ENCODE results near the gene PFKM. TPM values are rescaled to one million over a fixed set of nuclear protein-coding genes. Genes with fewer than 3 reads are reported as not detected.
A peak's percentile ranks its signal among the peaks of the same experiment; 100 is the strongest.
"Not testable (repeated sequence)": the region's sequence is repeated elsewhere in the genome, so short reads cannot be mapped to it uniquely, and the experiment has no call there.

The PFKM gene
- total RNA-seq, 2 experiments from 2014 or later = 53.2 to 79.6 TPM

DNA sequence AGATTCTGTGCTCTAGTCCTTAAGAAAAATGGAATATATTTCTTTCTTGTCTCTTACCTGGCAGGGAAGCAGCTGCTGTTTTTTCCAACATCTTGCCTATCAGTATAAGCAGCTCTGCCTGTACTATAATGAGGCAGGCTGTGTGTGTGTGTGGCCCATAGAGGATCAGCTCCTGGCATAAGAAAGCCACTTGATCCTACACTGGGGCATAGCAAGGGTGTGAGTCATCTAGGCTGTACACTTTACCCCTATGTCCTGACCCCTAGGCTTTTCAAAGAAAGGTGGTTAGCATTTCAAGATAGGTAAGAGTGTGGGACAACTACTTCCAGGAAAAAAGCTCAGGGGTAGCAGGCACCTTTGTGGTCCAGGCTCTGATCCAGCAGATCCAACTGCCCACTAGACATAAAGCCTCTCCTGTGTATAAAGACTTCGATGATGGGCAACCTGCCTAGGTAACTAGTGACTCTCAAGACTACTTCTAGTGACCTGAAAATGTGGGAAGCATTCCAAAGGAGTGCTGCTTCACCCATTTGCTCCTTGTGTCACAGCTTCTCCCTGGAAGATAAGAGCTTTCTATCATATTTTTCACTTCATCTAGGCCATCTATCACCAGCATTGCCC lies 8.4 kb upstream of the PFKM start:
- DNase-seq = no peak
- no peak for ATAC-seq
- Mint-ChIP-seq H3K4me3 (no peak overlapping the region), H3K27me3 (peaks cover 4% of the 10 kb centered on the region), H3K36me3 (ENCODE audit: low read depth) (no peaks in the 10 kb centered on the region), H3K27ac (no peak overlapping the region), H3K9me3 (ENCODE audit: low read depth) (no peaks in the 10 kb centered on the region), H3K4me1 (peaks cover 28% of the 10 kb centered on the region)
- CTCF ChIA-PET = interaction anchor here (0.7 to 1.2 kb wide), 2 partner anchors 78 to 89 kb away, joined by 3 read pairs; no protein-coding TSS in a partner anchor
- POLR2A ChIA-PET = no interaction called here
- intact Hi-C loops (cut with DNase I, micrococcal nuclease) = no loop called here

DNA sequence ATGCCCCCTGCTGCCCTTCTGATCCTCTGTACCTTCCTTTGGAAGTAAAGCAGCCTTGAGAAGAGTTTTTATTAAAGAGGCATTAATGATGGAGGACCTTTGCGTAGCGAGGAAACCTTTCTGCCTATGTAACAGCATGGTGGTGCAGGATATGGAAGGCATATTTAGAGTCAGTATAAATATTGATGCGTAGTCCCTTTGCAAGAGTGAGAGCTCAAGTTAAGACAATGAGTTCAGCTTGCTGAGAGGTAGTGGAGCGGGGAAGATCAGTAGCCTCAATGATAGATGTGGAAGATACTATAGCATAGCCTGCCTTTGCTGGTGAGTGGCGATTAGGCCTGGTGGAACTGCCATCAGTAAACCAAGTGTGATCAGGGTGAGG lies 7.9 kb upstream of the PFKM start:
- H3K36me3 Mint-ChIP-seq (ENCODE audit: low read depth); H3K4me3 Mint-ChIP-seq; H3K27me3 Mint-ChIP-seq; ATAC-seq; CTCF ChIA-PET; intact Hi-C loops (cut with DNase I, micrococcal nuclease); DNase-seq; H3K9me3 Mint-ChIP-seq (ENCODE audit: low read depth); H3K27ac Mint-ChIP-seq; POLR2A ChIA-PET: not testable (repeated sequence)
- H3K4me1 Mint-ChIP-seq = peaks cover 27% of the 10 kb centered on the region

DNA sequence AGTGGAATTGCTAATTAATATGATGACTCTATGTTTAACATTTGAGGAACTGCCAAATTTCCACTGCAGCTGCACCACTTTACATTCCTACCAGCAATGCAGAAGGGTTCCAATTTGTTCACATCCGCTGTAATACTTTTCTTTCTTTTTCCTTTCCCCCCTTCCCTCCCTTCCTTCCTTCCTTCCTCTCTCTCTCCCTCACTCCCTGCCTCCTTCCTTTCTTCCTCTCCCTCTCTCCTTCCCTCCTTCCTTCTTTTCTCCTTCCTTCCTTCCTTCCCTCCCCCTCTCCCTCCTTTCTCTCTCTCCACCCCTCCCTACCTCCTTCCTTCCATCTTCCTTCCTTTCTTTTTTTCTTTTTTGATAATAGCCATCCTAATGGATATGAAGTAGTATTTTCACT lies 3.2 kb upstream of the PFKM start:
- Mint-ChIP-seq H3K27ac (no peak overlapping the region), H3K4me1 (peaks cover 15% of the 10 kb centered on the region), H3K4me3 (no peak overlapping the region), H3K27me3 (peaks cover 7% of the 10 kb centered on the region), H3K36me3 (ENCODE audit: low read depth) (no peaks in the 10 kb centered on the region), H3K9me3 (ENCODE audit: low read depth) (no peaks in the 10 kb centered on the region)
- intact Hi-C loops (cut with DNase I, micrococcal nuclease) = no loop called here
- ChIA-PET POLR2A (no interaction called here), CTCF (no interaction called here)
- DNase-seq (no peak), ATAC-seq (no peak)

DNA sequence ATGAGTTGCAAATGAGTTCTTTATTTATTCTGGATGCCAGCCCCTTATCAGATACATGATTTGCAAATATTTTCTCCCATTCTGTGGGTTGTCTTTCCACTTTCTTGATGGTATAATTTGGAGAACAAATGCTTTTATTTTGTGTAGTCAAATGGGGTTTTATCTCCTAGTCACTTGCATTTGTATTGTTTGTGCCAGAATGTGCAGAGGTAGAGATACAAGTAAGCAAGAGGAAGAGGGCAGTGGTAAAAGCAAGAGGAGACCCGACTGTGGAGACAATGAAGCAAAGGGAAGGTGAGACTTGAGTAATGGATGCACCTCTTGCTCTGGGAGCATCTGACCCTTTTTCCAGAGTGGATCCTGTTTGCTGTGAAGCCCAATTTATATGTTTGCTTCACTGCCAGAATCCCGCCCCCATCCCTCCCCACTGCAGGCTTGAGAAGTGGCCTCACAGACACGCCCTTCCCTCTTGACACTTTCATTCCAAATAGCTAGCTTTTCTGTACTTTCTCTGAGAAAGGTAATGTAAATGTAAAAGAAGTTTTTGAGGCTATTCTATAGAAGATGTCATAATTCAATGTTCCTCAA lies 786 bp upstream of the PFKM start:
- Mint-ChIP-seq H3K9me3 (ENCODE audit: low read depth) (no peaks in the 10 kb centered on the region), H3K27ac (no peak overlapping the region)
- CTCF ChIA-PET = interaction anchor here (1.0 kb wide), 1 partner anchor 10 kb away, joined by 4 read pairs; no protein-coding TSS in a partner anchor

DNA sequence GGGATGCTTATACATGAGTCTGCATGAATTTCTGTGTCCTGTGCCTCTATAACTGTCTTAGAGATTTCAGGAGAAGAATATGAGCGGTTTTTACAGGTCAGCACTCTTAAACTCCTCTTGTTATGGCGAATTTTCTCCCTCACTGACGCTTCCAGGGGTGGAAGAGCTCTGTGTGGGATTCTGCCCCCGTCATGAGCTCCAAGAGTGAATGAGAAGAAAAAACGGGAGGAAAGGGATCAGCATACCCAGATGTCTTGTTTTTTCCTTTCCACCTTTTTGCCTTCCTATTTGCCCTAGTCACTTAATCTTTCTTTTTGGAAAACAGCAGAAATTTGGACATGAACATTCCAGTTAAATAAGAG lies 651 bp downstream of the PFKM start:
- Mint-ChIP-seq H3K36me3 (ENCODE audit: low read depth) (peaks cover 16% of the 10 kb centered on the region), H3K9me3 (ENCODE audit: low read depth) (no peaks in the 10 kb centered on the region), H3K27me3 (peaks cover 5% of the 10 kb centered on the region), H3K27ac (peak overlapping the region; percentile 61), H3K4me3 (peak overlapping the region; percentile 93), H3K4me1 (peaks cover 16% of the 10 kb centered on the region)
- ChIA-PET POLR2A (interaction anchor here (0.6 kb wide), 1 partner anchor 36 kb away, joined by 3 read pairs; no protein-coding TSS in a partner anchor), CTCF (interaction anchor here (1.1 to 1.4 kb wide), 4 partner anchors 23 to 499 kb away, joined by 3 to 4 read pairs (median 3); partner anchors contain the start of gene ASB8)
- no peak for DNase-seq
- intact Hi-C loops (cut with DNase I, micrococcal nuclease) = loop anchor here (1.0 kb wide), 2 partner anchors 14 to 37 kb away; partner anchors contain the start of genes SENP1 (in 2 of the 2) and ASB8 (in 1 of the 2)
- no peak for ATAC-seq

More for the DNA sequence above, 786 bp upstream of the PFKM start:
- peaks cover 7% of the 10 kb centered on the region for H3K27me3 Mint-ChIP-seq
- POLR2A ChIA-PET = interaction anchor here (0.9 kb wide), 1 partner anchor 65 kb away, joined by 3 read pairs; no protein-coding TSS in a partner anchor
- no peak for ATAC-seq
- H3K4me1 Mint-ChIP-seq = peaks cover 16% of the 10 kb centered on the region
- intact Hi-C loops (cut with DNase I, micrococcal nuclease) = no loop called here
- no peak for DNase-seq
- peak overlapping the region; percentile 93 for H3K4me3 Mint-ChIP-seq
- H3K36me3 Mint-ChIP-seq (ENCODE audit: low read depth) = peaks cover 6% of the 10 kb centered on the region

DNA sequence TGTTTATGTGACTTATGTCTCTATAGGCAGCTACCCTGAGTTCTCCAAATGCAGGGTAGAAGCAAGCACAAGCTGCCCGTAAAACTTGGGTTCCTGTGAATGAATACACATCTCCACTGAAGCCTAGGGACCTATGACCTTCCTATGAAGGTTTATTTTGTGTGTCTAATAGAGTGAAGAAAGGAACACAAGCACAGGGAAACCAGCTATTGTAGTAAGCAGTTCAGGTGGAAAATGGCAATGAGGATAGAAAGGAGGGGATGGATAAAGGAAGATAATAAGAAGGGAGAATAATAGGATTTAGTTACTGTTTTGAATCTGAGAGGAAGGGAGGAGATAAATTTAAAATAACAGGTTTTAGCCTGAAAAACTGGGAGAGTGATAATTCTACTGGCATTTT lies 2.4 kb downstream of the PFKM start:
- H3K9me3 Mint-ChIP-seq (ENCODE audit: low read depth) = no peaks in the 10 kb centered on the region
- H3K4me3 Mint-ChIP-seq = no peak overlapping the region
- DNase-seq (no peak), ATAC-seq (no peak)
- H3K36me3 Mint-ChIP-seq (ENCODE audit: low read depth) = peaks cover 23% of the 10 kb centered on the region
- peaks cover 3% of the 10 kb centered on the region for H3K27me3 Mint-ChIP-seq
- ChIA-PET POLR2A (no interaction called here), CTCF (interaction anchor here (0.7 to 1.4 kb wide), 3 partner anchors 16 to 990 kb away, joined by 3 to 4 read pairs (median 3); partner anchors contain the start of gene SENP1)
- H3K27ac Mint-ChIP-seq = no peak overlapping the region
- intact Hi-C loops (cut with DNase I, micrococcal nuclease) = no loop called here
- peaks cover 16% of the 10 kb centered on the region for H3K4me1 Mint-ChIP-seq

DNA sequence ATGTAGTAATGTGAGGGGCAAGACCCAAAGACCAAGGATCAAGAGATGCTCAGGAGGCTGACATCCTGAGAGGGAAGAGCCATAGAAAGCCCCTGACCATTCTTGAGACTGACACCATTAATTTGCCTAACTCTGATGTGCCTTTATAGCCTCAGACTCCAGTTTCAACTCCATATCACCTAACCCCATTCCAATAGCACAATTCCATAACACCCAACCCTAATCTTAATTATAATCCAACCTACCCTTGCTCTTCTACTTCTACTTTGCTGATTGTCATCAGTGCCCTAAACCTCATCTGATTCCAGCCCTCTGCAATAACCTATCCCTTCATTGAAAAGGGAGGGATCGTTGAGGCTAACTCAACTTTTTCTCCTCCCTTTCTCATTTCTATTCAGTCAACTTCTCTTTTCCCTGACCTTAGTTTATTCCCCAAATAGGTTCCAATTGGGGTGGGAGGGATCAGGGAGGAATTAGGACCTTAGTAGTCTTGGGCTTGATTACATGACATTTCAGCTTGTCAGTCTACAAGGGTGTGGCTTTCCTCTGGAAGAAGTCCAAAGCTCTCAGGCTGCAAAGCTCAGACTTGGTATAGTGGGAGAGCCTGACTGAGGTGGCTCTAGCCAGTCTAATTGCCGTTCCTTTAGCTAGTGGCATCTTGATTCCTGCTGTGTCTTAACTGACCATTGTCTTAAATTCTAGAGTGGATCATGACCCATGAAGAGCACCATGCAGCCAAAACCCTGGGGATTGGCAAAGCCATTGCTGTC lies 3.1 kb downstream of the PFKM start:
- intact Hi-C loops (cut with DNase I, micrococcal nuclease) = no loop called here
- H3K9me3 Mint-ChIP-seq (ENCODE audit: low read depth) = no peaks in the 10 kb centered on the region
- POLR2A ChIA-PET = no interaction called here

DNA sequence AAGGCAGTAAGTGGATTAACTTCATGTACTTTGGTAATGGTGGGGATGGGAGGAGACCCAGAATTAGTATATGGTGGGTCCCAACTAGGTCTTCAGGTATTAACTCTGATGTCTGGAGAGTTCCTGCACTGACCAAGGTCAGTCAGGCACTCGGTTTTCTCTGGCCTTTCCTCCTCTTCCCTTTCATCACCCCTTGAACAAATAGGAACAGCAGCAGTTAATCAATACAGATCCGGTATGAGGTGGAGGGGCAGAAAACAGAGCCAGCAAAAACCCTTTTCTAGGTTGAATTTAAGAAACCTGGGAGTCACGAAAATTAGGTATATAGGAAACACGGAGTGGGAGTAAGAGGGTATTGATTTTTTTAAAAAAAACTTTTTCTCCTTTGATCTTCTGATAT lies 4.0 kb downstream of the PFKM start:
- peaks cover 30% of the 10 kb centered on the region for H3K36me3 Mint-ChIP-seq (ENCODE audit: low read depth)
- H3K9me3 Mint-ChIP-seq (ENCODE audit: low read depth) = no peaks in the 10 kb centered on the region
- CTCF ChIA-PET = no interaction called here
- DNase-seq = no peak
- no peaks in the 10 kb centered on the region for H3K27me3 Mint-ChIP-seq
- ATAC-seq = no peak
- H3K27ac Mint-ChIP-seq = no peak overlapping the region
- intact Hi-C loops (cut with DNase I, micrococcal nuclease) = no loop called here
- no peak overlapping the region for H3K4me3 Mint-ChIP-seq
- POLR2A ChIA-PET = no interaction called here
- peaks cover 16% of the 10 kb centered on the region for H3K4me1 Mint-ChIP-seq

More for the DNA sequence above, 3.1 kb downstream of the PFKM start:
- no peaks in the 10 kb centered on the region for H3K27me3 Mint-ChIP-seq
- no peak overlapping the region for H3K27ac Mint-ChIP-seq
- H3K36me3 Mint-ChIP-seq (ENCODE audit: low read depth) = peaks cover 27% of the 10 kb centered on the region
- CTCF ChIA-PET = interaction anchor here (1.0 to 1.4 kb wide), 2 partner anchors 17 to 20 kb away, joined by 3 to 4 read pairs; partner anchors contain the start of gene SENP1
- ATAC-seq (no peak), DNase-seq (no peak)
- peaks cover 16% of the 10 kb centered on the region for H3K4me1 Mint-ChIP-seq
- no peak overlapping the region for H3K4me3 Mint-ChIP-seq

DNA sequence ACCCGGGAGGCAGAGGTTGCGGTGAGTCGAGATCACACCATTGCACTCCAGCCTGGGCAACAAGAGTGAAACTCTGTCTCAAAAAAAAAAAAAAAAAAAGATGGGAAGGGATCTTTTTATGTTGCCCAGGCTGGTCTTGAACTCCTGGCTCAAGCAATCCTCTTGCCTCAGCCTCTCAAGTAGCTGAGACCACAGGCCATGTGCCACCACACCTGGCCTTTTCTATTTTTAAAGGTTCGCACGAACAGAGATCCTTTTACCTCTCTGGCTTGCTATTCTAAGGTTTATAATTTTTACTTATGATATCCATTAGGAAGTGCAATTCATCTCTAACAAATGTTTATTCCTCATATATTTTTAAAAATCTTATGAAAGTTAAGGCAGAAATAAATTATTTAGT lies 6.4 kb downstream of the PFKM start:
- H3K9me3 Mint-ChIP-seq (ENCODE audit: low read depth); H3K4me1 Mint-ChIP-seq; H3K4me3 Mint-ChIP-seq; DNase-seq; H3K27me3 Mint-ChIP-seq; intact Hi-C loops (cut with DNase I, micrococcal nuclease); H3K27ac Mint-ChIP-seq; ATAC-seq; POLR2A ChIA-PET: not testable (repeated sequence)
- CTCF ChIA-PET = interaction anchor here (2.1 kb wide), 1 partner anchor 16 kb away, joined by 5 read pairs; no protein-coding TSS in a partner anchor
- H3K36me3 Mint-ChIP-seq (ENCODE audit: low read depth) = peaks cover 35% of the 10 kb centered on the region

DNA sequence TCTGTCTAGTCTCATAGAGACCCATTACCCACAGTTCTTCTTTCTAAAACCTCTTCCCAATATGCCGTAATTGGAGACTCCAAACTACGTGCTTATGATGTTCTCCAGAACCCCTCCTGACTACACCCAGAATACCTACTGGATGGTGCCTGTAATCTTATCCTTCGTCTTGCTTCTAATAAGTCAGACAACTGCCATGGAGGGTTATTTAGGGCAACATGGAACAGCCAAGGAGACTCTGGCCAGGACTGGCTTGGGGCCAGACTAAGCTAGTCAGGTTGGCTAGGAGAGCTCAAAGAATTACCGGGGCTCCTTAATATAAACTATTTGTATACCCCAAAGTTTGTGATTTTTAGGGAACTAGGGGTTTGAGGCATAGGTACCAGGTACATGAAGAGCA lies 6.8 kb downstream of the PFKM start:
- Mint-ChIP-seq H3K4me3 (no peak overlapping the region), H3K4me1 (peaks cover 1% of the 10 kb centered on the region), H3K27ac (no peak overlapping the region), H3K9me3 (ENCODE audit: low read depth) (no peaks in the 10 kb centered on the region), H3K36me3 (ENCODE audit: low read depth) (peaks cover 37% of the 10 kb centered on the region), H3K27me3 (no peaks in the 10 kb centered on the region)
- ChIA-PET CTCF (interaction anchor here (2.1 kb wide), 1 partner anchor 17 kb away, joined by 5 read pairs; no protein-coding TSS in a partner anchor), POLR2A (interaction anchor here (1.0 kb wide), 1 partner anchor 23 kb away, joined by 3 read pairs; no protein-coding TSS in a partner anchor)
- intact Hi-C loops (cut with DNase I, micrococcal nuclease) = no loop called here
- DNase-seq = no peak
- no peak for ATAC-seq

DNA sequence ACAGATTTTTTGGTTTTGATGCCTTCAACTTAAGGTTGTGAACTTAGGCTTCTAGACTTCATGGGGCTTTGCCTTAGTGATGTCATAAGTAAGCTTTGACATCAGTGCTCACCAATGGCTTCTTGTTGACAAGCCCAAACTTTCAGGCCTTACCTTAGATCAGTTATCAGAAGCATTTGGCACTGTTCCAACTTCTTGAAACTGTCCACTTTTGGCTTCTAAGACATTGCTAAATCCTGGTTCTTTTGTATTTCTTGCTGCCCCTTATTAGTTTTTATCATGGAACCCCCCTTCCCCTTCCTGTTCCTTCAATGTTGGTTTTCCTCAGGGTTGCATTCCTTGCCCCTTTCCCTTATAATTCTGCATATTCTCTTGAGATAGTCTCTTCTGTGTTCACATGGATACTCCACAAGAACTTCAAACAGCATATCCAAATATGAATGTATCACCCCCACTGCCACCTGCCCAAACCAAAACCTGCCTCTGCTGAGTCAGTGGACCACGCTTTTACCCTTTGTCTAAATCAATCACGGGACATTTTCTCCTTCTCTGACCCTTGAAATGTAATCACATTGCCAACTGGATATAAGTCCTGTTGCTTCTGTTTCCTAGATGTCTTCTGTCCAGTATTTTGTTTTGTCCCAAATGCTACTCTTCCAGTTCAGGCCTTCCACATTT lies 7.9 kb downstream of the PFKM start:
- intact Hi-C loops (cut with DNase I, micrococcal nuclease) = no loop called here
- Mint-ChIP-seq H3K27ac (no peak overlapping the region), H3K4me3 (no peak overlapping the region), H3K9me3 (ENCODE audit: low read depth) (no peaks in the 10 kb centered on the region), H3K4me1 (no peaks in the 10 kb centered on the region), H3K27me3 (no peaks in the 10 kb centered on the region), H3K36me3 (ENCODE audit: low read depth) (peaks cover 41% of the 10 kb centered on the region)
- ATAC-seq (no peak), DNase-seq (no peak)
- CTCF ChIA-PET = no interaction called here
- POLR2A ChIA-PET = interaction anchor here (1.0 kb wide), 1 partner anchor 22 kb away, joined by 3 read pairs; no protein-coding TSS in a partner anchor
